HG02763 (cell line): ENCODE results near the gene PCDHB7.
"Not testable (repeated sequence)": the region's sequence is repeated elsewhere in the genome, so short reads cannot be mapped to it uniquely, and the experiment has no call there.

ENCODE experiments used
- ATAC-seq: cut with Tn5 transposase; IDR thresholded peaks from one replicate; pipeline ENCODE4 v1.9.1; 2021; ENCODE audit warnings: mild to moderate bottlenecking, moderate library complexity; ENCODE audit not compliant: unreplicated experiment

The PCDHB7 gene

DNA sequence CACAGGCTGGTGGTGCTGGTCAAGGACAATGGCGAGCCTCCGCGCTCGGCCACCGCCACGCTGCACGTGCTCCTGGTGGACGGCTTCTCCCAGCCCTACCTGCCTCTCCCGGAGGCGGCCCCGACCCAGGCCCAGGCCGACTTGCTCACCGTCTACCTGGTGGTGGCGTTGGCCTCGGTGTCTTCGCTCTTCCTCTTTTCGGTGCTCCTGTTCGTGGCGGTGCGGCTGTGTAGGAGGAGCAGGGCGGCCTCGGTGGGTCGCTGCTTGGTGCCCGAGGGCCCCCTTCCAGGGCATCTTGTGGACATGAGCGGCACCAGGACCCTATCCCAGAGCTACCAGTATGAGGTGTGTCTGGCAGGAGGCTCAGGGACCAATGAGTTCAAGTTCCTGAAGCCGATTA is 43.6 kb downstream of the PCDHB7 start:
- ATAC-seq: not testable (repeated sequence)

GRCh38 chr5:141223112-141223783 is 50.8 kb downstream of the PCDHB7 start, which contains the start of gene PCDHB14:
Gene PCDHB14 (plus strand): TSS chr5:141223343. CDS start chr5:141223506, 163 bp downstream.
- no peak for ATAC-seq

GRCh38 chr5:141224844-141225243 is 52.4 kb downstream of the PCDHB7 start:
- not testable (repeated sequence) for ATAC-seq

- ATAC-seq: not testable (repeated sequence)
These were observed 53.0 kb downstream of the PCDHB7 start for GRCh38 chr5:141225421-141225820.
